Superior temporal gyrus (tissue), 1 donor: ENCODE measurements around the gene ADARB1.

Source experiments
- DNase-seq: peaks from one replicate; pipeline ENCODE4 v3.0.0-alpha.2; 2016; ENCODE audit errors: extremely low spot score

ADARB1 gene

DNA sequence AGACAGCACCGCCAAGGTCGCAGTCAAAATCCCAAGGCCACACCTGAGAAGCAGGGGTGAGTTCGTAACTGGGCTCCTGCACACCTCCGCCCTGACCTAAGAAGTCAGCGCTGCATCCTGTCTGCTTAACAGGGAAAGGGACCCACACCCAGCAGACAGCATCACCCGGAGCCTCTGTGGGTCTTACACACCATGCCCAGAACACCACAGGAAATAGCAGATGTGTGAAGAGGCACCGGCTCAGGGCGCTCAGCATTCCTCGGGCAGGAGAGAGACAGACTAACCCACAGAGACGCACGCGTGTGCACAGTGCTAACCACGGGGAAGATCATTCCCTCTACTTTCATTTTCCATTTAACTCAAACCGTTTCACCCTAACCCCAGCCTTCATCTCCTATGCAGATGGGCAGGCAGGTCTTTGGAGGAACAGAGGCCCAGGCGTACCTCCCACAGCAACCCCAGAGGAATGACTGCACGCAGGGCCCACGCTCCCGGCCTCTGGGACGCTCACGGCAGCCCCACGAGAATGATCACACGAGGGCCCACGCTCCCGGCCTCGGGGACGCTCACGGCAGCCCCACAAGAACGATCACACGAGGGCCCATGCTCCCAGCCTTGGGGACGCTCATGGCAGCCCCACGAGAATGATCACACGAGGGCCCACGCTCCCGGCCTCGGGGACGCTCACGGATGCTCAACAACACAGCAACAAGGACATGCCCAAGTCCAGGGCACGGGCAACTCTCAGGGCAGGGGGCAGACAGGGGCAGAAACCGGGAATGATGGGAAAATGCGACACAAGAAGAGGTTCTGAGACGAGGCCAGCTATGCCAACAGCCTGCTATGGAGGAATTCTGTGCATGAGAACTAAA, 192.4 kb downstream of the ADARB1 start:
- no peak for DNase-seq

DNA sequence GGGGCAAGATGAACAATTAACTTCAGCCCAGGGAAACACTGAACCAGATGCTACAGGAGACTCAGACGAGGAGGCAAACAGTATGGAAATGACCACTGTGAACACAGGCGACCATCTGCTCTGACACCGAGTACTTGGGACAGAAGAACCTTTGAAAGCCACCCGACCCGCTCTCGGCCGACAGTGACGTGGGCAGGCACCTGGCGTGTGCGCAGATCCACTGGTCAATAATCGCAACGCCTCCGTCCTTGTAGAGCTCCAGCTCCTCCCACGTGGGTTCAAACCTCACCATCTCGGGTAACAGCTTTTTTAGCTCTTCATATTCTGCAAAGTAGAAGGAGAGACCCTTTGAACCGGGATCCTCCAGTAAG, 193.0 kb downstream of the ADARB1 start:
- DNase-seq = no peak

DNA sequence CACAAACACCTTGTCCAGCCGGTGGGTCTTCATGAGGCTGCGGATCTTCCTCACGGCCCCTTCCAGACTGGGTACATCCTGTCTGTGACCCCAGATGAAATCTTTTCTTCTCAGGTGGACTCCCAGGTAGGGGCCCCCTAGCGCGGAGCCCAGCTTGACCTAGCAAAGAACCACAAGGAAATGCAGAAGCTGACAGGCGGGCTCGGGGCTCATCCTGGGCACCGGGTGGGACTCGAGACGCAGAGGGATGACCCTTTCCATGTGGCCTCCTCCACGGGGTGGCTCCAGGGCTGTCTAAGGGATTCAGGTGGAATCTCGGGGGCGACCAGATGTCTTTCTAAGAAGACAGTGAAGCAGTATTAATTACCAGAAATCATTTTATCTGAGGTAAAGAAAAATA, 195.5 kb downstream of the ADARB1 start:
- DNase-seq = no peak

DNA sequence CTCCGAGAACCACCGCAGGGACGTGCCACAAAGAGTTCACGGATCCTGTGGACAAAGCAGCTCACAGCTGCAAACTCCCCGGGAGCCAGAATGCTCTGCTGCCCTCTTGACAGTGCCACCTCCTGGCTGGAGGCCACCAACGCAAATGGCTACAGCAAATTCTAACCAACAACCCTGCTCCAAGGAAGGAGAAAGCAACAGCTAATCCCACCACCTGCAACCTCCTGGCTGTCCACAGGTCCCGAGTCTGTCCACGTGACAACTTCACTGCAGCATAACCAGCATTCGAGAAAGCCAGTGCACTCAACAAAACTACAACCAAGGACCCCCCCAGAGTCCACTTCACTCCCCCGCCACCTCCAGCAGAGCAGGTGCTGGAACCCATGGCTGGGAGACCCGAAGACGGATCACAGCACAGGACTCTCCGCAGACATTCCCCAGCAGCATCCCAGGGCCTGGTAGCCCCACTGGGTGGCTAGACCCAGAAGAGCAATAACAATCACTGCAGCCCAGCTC, 196.0 kb downstream of the ADARB1 start:
- no peak for DNase-seq
